ENCODE data around the gene PDE9A. TPM values are rescaled to one million over a fixed set of nuclear protein-coding genes. Genes with fewer than 3 reads are reported as not detected.

The PDE9A gene
- total RNA-seq, 1 donor from 2014 or later = 17.5 TPM

- H3K9me3 Mint-ChIP-seq = no peaks in the 10 kb centered on the region
- H3K36me3 Mint-ChIP-seq (ENCODE audit: low read depth) = no peaks in the 10 kb centered on the region
- H3K4me1 Mint-ChIP-seq (ENCODE audit: low read depth) = peaks cover 8% of the 10 kb centered on the region
- no peak for DNase-seq (ENCODE audit: low spot score)
- no peak overlapping the region for H3K27ac Mint-ChIP-seq
- peaks cover 14% of the 10 kb centered on the region for H3K27me3 Mint-ChIP-seq (ENCODE audit: low read depth)
- intact Hi-C loops (cut with micrococcal nuclease) = no loop called here
- no peak overlapping the region for H3K4me3 Mint-ChIP-seq (ENCODE audit: low read depth)
These were observed 4.4 kb downstream of the PDE9A start for GRCh38 chr21:42657676-42658319.

- H3K9me3 Mint-ChIP-seq = no peaks in the 10 kb centered on the region
- peaks cover 8% of the 10 kb centered on the region for H3K4me1 Mint-ChIP-seq (ENCODE audit: low read depth)
- no peak for DNase-seq (ENCODE audit: low spot score)
- intact Hi-C loops (cut with micrococcal nuclease) = no loop called here
- no peak overlapping the region for H3K4me3 Mint-ChIP-seq (ENCODE audit: low read depth)
- H3K27ac Mint-ChIP-seq = no peak overlapping the region
- no peaks in the 10 kb centered on the region for H3K36me3 Mint-ChIP-seq (ENCODE audit: low read depth)
- peaks cover 10% of the 10 kb centered on the region for H3K27me3 Mint-ChIP-seq (ENCODE audit: low read depth)
These were observed 5.1 kb downstream of the PDE9A start for GRCh38 chr21:42658320-42659105.

- Mint-ChIP-seq H3K4me1 (ENCODE audit: low read depth) (peaks cover 7% of the 10 kb centered on the region), H3K36me3 (ENCODE audit: low read depth) (no peaks in the 10 kb centered on the region), H3K9me3 (no peaks in the 10 kb centered on the region), H3K27me3 (ENCODE audit: low read depth) (peaks cover 8% of the 10 kb centered on the region), H3K27ac (no peak overlapping the region), H3K4me3 (ENCODE audit: low read depth) (no peak overlapping the region)
- no peak for DNase-seq (ENCODE audit: low spot score)
- intact Hi-C loops (cut with micrococcal nuclease) = no loop called here
These were observed 6.1 kb downstream of the PDE9A start for GRCh38 chr21:42659416-42660117.

- peaks cover 6% of the 10 kb centered on the region for H3K27me3 Mint-ChIP-seq (ENCODE audit: low read depth)
- intact Hi-C loops (cut with micrococcal nuclease) = no loop called here
- H3K9me3 Mint-ChIP-seq = no peaks in the 10 kb centered on the region
- no peak for DNase-seq (ENCODE audit: low spot score)
- no peak overlapping the region for H3K27ac Mint-ChIP-seq
- H3K4me3 Mint-ChIP-seq (ENCODE audit: low read depth) = no peak overlapping the region
- H3K4me1 Mint-ChIP-seq (ENCODE audit: low read depth) = peaks cover 4% of the 10 kb centered on the region
- H3K36me3 Mint-ChIP-seq (ENCODE audit: low read depth) = no peaks in the 10 kb centered on the region
These were observed 6.7 kb downstream of the PDE9A start for GRCh38 chr21:42660118-42660470.

- Mint-ChIP-seq H3K27me3 (ENCODE audit: low read depth) (no peaks in the 10 kb centered on the region), H3K9me3 (no peaks in the 10 kb centered on the region), H3K27ac (no peak overlapping the region), H3K4me3 (ENCODE audit: low read depth) (no peak overlapping the region), H3K36me3 (ENCODE audit: low read depth) (no peaks in the 10 kb centered on the region), H3K4me1 (ENCODE audit: low read depth) (peaks cover 2% of the 10 kb centered on the region)
- intact Hi-C loops (cut with micrococcal nuclease) = no loop called here
- DNase-seq (ENCODE audit: low spot score) = no peak
These were observed 8.4 kb downstream of the PDE9A start for GRCh38 chr21:42661688-42662429.

GRCh38 chr21:42662430-42663199, 9.2 kb downstream of the PDE9A start:
- Mint-ChIP-seq H3K4me3 (ENCODE audit: low read depth) (no peak overlapping the region), H3K27me3 (ENCODE audit: low read depth) (no peaks in the 10 kb centered on the region), H3K9me3 (no peaks in the 10 kb centered on the region), H3K36me3 (ENCODE audit: low read depth) (no peaks in the 10 kb centered on the region), H3K4me1 (ENCODE audit: low read depth) (peaks cover 2% of the 10 kb centered on the region), H3K27ac (no peak overlapping the region)
- intact Hi-C loops (cut with micrococcal nuclease) = no loop called here
- DNase-seq (ENCODE audit: low spot score) = no peak

GRCh38 chr21:42663200-42663750, 9.9 kb downstream of the PDE9A start:
- intact Hi-C loops (cut with micrococcal nuclease) = no loop called here
- Mint-ChIP-seq H3K27ac (no peak overlapping the region), H3K9me3 (no peaks in the 10 kb centered on the region), H3K36me3 (ENCODE audit: low read depth) (no peaks in the 10 kb centered on the region), H3K4me1 (ENCODE audit: low read depth) (peaks cover 2% of the 10 kb centered on the region), H3K4me3 (ENCODE audit: low read depth) (no peak overlapping the region), H3K27me3 (ENCODE audit: low read depth) (no peaks in the 10 kb centered on the region)
- DNase-seq (ENCODE audit: low spot score) = no peak

- intact Hi-C loops (cut with micrococcal nuclease) = no loop called here
- Mint-ChIP-seq H3K9me3 (no peaks in the 10 kb centered on the region), H3K27me3 (ENCODE audit: low read depth) (no peaks in the 10 kb centered on the region), H3K36me3 (ENCODE audit: low read depth) (no peaks in the 10 kb centered on the region), H3K4me3 (ENCODE audit: low read depth) (no peak overlapping the region), H3K4me1 (ENCODE audit: low read depth) (peaks cover 2% of the 10 kb centered on the region), H3K27ac (no peak overlapping the region)
- DNase-seq (ENCODE audit: low spot score) = no peak
These were observed 10.6 kb downstream of the PDE9A start for GRCh38 chr21:42663860-42664535.

GRCh38 chr21:42664614-42665013, 11.2 kb downstream of the PDE9A start:
- H3K4me3 Mint-ChIP-seq (ENCODE audit: low read depth) = no peak overlapping the region
- H3K9me3 Mint-ChIP-seq = no peaks in the 10 kb centered on the region
- no peaks in the 10 kb centered on the region for H3K27me3 Mint-ChIP-seq (ENCODE audit: low read depth)
- no peaks in the 10 kb centered on the region for H3K36me3 Mint-ChIP-seq (ENCODE audit: low read depth)
- H3K4me1 Mint-ChIP-seq (ENCODE audit: low read depth) = peaks cover 2% of the 10 kb centered on the region
- intact Hi-C loops (cut with micrococcal nuclease) = no loop called here
- DNase-seq (ENCODE audit: low spot score) = no peak
- H3K27ac Mint-ChIP-seq = no peak overlapping the region

- H3K27ac Mint-ChIP-seq = no peak overlapping the region
- no peaks in the 10 kb centered on the region for H3K9me3 Mint-ChIP-seq
- intact Hi-C loops (cut with micrococcal nuclease) = no loop called here
- no peak overlapping the region for H3K4me3 Mint-ChIP-seq (ENCODE audit: low read depth)
- H3K4me1 Mint-ChIP-seq (ENCODE audit: low read depth) = peaks cover 2% of the 10 kb centered on the region
- DNase-seq (ENCODE audit: low spot score) = no peak
- H3K36me3 Mint-ChIP-seq (ENCODE audit: low read depth) = no peaks in the 10 kb centered on the region
- no peaks in the 10 kb centered on the region for H3K27me3 Mint-ChIP-seq (ENCODE audit: low read depth)
These were observed 11.6 kb downstream of the PDE9A start for GRCh38 chr21:42665026-42665425.

- Mint-ChIP-seq H3K36me3 (ENCODE audit: low read depth) (no peaks in the 10 kb centered on the region), H3K4me1 (ENCODE audit: low read depth) (peaks cover 2% of the 10 kb centered on the region), H3K27ac (no peak overlapping the region), H3K4me3 (ENCODE audit: low read depth) (no peak overlapping the region), H3K27me3 (ENCODE audit: low read depth) (no peaks in the 10 kb centered on the region), H3K9me3 (no peaks in the 10 kb centered on the region)
- no peak for DNase-seq (ENCODE audit: low spot score)
- intact Hi-C loops (cut with micrococcal nuclease) = no loop called here
These were observed 12.1 kb downstream of the PDE9A start for GRCh38 chr21:42665484-42665883.
